ENCODE measurements around the gene FGF14.

The FGF14 gene

DNA sequence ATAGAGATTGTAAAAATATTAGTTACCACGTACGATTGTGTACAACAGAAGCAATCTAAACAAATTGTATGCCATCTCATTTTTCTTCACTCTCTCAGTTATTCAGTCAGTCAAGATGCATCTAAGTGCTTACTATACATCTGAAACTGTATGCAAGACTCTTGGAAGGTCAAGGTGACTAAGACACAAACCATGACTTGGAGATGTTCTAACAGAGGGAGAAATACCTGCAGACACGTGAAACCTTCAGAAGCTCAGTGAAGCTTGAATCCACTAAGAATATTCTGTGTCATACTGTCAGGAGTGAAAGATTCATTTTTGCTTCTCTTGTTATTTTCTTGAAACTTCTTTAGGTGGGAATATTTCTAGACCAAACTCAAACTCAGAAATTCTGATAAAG lies 584.0 kb downstream of the FGF14 start:
- no peak overlapping the region for H3K4me3 ChIP-seq (replicated peaks; ENCODE audit: low read depth, low read length)
- no peak for DNase-seq (ENCODE audit: extremely low read depth, insufficient read length)
- TF ChIP-seq, protein P1, sequence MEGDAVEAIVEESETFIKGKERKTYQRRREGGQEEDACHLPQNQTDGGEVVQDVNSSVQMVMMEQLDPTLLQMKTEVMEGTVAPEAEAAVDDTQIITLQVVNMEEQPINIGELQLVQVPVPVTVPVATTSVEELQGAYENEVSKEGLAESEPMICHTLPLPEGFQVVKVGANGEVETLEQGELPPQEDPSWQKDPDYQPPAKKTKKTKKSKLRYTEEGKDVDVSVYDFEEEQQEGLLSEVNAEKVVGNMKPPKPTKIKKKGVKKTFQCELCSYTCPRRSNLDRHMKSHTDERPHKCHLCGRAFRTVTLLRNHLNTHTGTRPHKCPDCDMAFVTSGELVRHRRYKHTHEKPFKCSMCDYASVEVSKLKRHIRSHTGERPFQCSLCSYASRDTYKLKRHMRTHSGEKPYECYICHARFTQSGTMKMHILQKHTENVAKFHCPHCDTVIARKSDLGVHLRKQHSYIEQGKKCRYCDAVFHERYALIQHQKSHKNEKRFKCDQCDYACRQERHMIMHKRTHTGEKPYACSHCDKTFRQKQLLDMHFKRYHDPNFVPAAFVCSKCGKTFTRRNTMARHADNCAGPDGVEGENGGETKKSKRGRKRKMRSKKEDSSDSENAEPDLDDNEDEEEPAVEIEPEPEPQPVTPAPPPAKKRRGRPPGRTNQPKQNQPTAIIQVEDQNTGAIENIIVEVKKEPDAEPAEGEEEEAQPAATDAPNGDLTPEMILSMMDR (IDR thresholded peaks at IDR 0.05; ENCODE audit: insufficient read depth, low read length, poor library complexity, severe bottlenecking), result no peak
- H3K36me3 ChIP-seq (ENCODE audit: control insufficient read depth, insufficient read depth, low read length), result no peaks in the 10 kb centered on the region
- no peaks in the 10 kb centered on the region for H3K27me3 ChIP-seq (replicated peaks; ENCODE audit: control insufficient read depth, insufficient read depth, low read length)

DNA sequence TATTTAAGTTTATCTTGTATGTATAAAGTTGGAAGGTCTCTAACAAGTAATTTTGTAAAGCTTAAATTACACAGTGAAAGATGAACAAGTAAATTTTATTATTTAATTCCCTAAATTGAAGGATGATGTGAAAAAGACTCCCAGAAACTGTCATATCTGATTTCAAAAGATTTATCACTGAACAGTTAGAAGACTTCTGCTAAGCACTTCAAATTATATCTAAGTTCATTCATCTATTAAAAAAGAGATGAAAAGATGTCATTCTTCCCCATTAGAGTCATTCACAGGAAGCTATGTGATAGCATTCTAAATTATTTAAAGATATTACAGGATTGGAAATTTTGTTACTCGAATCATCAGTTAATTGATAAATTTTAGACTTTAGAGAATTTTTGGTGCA lies 590.0 kb downstream of the FGF14 start:
- DNase-seq (ENCODE audit: extremely low read depth, insufficient read length), result no peak
- no peaks in the 10 kb centered on the region for H3K27me3 ChIP-seq (replicated peaks; ENCODE audit: control insufficient read depth, insufficient read depth, low read length)
- TF ChIP-seq, protein P1 (IDR thresholded peaks at IDR 0.05; ENCODE audit: insufficient read depth, low read length, poor library complexity, severe bottlenecking), result no peak
- no peaks in the 10 kb centered on the region for H3K36me3 ChIP-seq (ENCODE audit: control insufficient read depth, insufficient read depth, low read length)
- H3K4me3 ChIP-seq (replicated peaks; ENCODE audit: low read depth, low read length), result no peak overlapping the region

DNA sequence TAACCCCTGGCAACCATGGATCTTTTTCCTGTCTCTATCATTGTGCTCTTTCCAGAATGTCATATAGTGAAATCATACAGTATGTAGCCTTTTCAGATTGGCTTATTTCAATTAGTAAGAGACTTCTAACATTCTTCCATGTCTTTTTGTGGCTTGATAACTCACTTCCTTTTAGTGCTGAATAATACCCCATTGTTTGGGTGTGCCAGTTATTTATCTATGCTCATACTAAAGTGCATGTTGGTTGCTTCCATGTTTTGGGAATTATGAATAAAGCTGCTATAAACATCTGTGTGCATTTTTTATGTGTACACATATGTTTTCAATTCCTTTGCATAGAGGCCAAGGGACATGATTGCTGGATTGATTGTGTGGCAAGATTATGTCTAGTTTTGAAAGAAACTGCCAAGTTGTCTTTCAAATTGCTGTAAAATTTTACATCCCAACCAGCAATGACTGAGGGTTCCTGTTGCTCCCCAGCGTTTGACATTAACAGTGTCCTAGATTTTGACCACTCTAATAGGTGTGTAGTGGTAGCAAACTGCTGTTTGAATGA lies 590.5 kb downstream of the FGF14 start:
- H3K36me3 ChIP-seq (ENCODE audit: control insufficient read depth, insufficient read depth, low read length), result no peaks in the 10 kb centered on the region
- TF ChIP-seq, protein P1 (IDR thresholded peaks at IDR 0.05; ENCODE audit: insufficient read depth, low read length, poor library complexity, severe bottlenecking), result no peak
- no peaks in the 10 kb centered on the region for H3K27me3 ChIP-seq (replicated peaks; ENCODE audit: control insufficient read depth, insufficient read depth, low read length)
- no peak overlapping the region for H3K4me3 ChIP-seq (replicated peaks; ENCODE audit: low read depth, low read length)
- DNase-seq (ENCODE audit: extremely low read depth, insufficient read length), result no peak

DNA sequence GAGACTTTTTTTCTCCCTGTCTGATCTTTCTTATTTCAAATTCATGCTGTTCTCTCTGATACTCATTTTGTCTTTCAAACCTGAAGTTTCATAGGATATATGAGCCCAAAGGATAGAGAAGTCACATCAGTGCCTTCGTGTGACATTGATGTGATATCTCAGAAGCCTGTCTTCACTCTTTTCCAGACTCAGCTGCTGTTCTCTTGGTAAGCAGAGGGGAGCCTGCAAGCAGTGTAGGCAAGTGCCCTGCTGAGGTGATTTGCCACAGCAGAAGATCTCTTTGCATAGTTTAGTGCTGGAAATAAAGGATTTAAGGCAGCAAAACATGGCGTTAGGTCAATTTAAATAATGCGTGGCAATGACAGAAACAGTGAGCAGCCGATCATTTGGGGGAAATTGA lies 602.7 kb downstream of the FGF14 start:
- Histone ChIP-seq H3K4me3 (replicated peaks; ENCODE audit: low read depth, low read length) (no peak overlapping the region), H3K27me3 (replicated peaks; ENCODE audit: control insufficient read depth, insufficient read depth, low read length) (no peaks in the 10 kb centered on the region), H3K36me3 (ENCODE audit: control insufficient read depth, insufficient read depth, low read length) (no peaks in the 10 kb centered on the region)
- DNase-seq (ENCODE audit: extremely low read depth, insufficient read length), result no peak
- TF ChIP-seq, protein P1 (IDR thresholded peaks at IDR 0.05; ENCODE audit: insufficient read depth, low read length, poor library complexity, severe bottlenecking), result no peak

DNA sequence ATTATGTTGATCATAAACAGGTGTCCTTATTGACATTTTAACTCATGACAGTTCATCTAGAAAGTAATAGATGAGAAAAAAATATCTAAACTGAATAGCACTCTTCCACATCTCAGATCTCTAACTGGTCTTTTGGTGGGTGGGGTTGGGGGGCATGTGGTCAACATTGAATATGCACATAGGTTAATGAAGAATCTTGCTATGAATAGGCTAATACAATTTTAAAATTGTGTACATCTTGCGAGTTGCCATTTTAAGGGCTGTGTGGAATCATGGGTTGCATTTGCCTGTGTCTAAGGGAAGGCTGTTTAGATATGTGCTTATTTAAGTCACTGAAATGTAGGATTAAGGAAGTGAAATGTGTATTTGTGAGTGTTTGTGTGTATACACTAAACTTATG lies 603.4 kb downstream of the FGF14 start:
- no peaks in the 10 kb centered on the region for H3K36me3 ChIP-seq (ENCODE audit: control insufficient read depth, insufficient read depth, low read length)
- no peaks in the 10 kb centered on the region for H3K27me3 ChIP-seq (replicated peaks; ENCODE audit: control insufficient read depth, insufficient read depth, low read length)
- H3K4me3 ChIP-seq (replicated peaks; ENCODE audit: low read depth, low read length), result no peak overlapping the region
- no peak for DNase-seq (ENCODE audit: extremely low read depth, insufficient read length)
- TF ChIP-seq, protein P1 (IDR thresholded peaks at IDR 0.05; ENCODE audit: insufficient read depth, low read length, poor library complexity, severe bottlenecking), result no peak

DNA sequence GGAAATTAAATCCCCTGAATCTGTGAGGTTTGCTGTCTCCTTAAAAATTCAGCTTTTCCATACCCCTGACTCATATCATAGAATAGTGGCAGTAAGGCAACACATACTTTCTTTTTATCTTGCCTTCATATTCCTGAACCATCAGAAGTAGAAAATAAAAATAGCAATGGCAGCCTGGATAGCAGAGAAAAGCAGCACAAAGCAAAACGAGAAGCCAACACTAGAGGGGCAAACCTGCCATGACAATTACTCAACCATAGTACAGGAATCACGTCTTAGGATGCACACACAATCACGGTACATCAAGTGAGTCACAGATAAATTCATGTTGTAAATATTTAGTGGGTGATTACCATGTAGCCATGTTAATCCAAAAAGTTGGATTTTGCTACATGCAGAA lies 606.4 kb downstream of the FGF14 start:
- DNase-seq (ENCODE audit: extremely low read depth, insufficient read length), result no peak
- H3K4me3 ChIP-seq (replicated peaks; ENCODE audit: low read depth, low read length), result no peak overlapping the region
- no peaks in the 10 kb centered on the region for H3K27me3 ChIP-seq (replicated peaks; ENCODE audit: control insufficient read depth, insufficient read depth, low read length)
- no peaks in the 10 kb centered on the region for H3K36me3 ChIP-seq (ENCODE audit: control insufficient read depth, insufficient read depth, low read length)
- TF ChIP-seq, protein P1 (IDR thresholded peaks at IDR 0.05; ENCODE audit: insufficient read depth, low read length, poor library complexity, severe bottlenecking), result no peak
